HG02973 (cell line): ENCODE results near the gene MYDGF.
A peak's percentile ranks its signal among the peaks of the same experiment; 100 is the strongest.
"Not testable (repeated sequence)": the region's sequence is repeated elsewhere in the genome, so short reads cannot be mapped to it uniquely, and the experiment has no call there.

Source experiments
- ATAC-seq: cut with Tn5 transposase; IDR thresholded peaks from one replicate; pipeline ENCODE4 v1.9.1; 2021; ENCODE audit warnings: moderate library complexity; ENCODE audit not compliant: unreplicated experiment

Gene MYDGF

GRCh38 chr19:4669723-4670480 lies at the start of gene MYDGF:
Gene MYDGF (minus strand): TSS chr19:4670342. CDS start chr19:4670334, 8 bp downstream.
- ATAC-seq, result peak; percentile 78

DNA sequence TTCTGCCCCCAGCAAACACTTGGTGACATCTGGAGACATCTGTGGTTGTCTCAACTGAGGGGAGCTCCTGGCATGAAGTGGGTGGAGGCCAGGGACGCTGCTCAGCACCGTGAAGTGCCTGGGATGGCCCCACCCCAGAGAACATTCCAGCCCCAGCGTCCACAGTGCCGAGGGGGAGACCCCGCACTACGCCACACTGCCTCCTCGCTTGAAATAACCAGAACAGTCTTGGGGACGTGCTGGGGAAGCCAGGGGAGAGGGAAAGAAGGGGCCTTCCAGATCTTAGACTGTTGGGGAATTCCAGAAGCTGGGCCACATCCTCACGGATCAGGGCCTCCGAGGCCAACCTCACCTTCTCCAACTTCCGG lies 49.3 kb upstream of the MYDGF start:
- ATAC-seq, result no peak

- ATAC-seq, result no peak
Measured at GRCh38 chr19:4717966-4718701, 48.0 kb upstream of the MYDGF start.

DNA sequence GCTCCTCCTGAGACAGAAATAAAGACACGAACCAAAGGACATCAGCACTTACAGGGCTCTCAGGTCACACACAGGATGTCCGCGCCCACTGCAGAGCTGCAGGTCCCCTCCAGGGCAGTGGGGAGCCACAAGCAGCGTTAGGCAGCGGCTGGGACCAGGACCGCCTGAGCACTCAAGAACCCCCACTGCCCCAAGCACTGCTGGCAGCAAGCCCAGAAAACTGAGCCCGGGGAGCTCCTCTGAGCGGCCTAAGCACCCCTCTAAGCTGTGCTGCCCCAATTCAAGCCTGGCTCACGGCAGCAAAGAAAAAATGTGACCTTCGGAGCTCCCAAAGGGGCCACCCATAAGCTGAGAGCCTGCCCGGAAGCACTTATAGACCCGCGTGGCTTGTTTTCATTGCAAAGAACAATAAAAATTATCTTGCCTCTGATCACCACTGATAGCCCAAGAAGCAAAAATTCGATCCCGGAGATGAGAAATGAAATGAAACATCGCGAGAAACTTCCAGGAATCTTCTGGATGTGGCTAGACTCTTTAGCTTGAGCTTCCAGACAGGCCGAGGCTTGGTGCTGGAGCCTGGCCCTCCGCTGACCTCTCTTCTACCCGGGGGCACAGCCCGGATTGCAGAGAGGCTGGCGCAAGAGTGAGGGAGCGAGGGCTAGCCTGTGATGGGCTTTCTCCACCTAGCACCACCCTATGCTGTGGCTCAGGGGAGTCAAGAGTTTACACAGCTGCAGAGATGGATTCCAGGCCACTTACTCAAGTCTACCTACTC lies 47.2 kb upstream of the MYDGF start:
- ATAC-seq, result no peak

DNA sequence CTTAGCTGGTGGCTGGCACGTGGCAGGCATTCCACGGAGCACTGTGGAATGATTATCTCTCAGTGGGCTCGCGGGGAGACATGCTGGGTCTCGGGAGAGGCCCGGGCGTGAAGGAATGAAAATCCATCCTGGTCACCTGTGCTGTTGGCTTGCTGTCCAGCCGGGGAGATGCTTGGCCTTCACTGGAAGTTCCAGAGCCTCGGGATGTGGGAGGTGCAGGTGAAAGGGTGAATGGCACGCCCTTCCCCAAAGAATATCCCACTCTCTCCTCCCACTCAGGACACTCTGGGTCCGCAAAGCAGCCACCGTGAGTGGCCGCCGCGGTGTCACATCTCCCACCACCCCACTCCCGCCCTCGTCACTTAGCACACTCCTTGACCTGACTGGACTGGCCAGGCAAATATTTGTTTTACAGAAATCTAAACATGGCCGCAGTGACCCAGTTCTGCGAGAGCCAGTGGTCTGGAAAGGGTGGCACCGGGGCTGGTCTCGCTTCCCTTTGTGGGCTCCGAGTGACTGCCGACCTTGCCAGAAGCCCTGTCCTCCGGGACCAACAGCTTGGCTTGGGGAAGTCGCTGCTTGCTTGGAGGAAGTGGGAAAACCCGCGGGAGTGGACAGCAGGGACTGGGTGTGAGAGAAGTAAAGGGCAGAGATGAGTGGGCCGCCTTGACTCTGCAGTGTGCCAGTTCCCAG lies 45.5 kb upstream of the MYDGF start:
- ATAC-seq, result no peak

DNA sequence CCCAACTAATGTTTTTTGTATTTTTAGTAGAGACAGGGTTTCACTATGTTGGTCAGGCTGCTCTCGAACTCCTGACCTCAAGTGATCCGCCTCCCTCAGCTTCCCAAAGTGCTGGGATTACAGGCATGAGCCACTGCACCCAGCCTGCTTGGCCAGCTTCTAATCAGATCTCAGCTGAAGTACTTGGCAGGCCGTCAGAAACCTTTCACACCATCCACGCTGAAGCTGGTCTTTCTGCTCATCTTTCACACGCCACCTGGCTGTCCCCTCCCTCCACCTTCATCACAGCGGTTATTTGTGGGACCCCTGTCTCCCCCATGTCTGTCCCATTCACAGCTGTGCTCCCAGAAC lies 45.0 kb upstream of the MYDGF start:
- not testable (repeated sequence) for ATAC-seq

DNA sequence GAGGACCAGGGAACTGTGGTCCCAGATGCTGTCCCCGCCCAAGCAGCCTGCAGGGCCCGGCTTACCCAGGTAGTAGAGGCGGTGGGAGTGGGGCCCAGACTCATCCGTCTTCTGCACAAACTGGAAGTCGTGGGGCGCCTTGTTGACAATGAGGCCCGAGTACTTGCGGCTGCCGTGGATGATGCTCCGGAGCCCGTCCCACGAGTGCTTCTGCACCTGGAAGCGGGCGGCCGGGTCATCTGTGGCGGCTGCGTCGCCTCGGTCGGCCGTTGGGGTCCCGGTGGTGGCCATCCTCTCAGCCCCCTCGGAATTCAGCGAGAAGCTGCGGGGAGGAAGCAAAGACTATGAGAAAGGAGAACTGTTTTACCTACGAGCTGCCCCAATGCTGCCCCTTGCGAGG lies 43.9 kb upstream of the MYDGF start:
- no peak for ATAC-seq

DNA sequence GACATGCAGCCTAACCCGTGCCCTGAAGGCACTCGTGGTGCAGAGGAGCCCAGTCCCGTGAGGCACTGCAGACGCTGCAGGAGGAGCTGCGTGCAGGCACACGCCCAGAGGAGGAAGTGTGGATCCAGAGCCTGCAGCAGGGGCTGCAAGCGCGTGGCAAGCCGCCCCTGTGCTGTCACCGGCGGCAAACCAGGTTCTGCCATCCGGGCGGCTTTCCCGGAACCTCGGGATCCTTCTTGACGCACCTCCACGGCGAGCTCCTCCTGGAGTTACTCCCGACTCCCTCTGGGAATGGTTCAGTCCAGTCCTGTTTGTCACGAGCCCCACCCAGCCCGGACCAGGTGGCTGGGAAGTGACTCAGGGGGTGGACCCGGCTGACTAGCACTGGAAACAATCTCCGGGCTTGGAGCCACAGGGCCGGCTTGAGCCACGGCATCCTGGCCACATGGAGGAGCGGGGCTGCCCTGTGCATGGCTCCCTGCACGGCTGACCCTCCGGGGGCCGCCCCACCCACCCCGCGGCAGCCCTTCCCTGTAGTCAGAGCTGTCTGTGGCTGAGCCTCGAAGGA lies 43.3 kb upstream of the MYDGF start:
- no peak for ATAC-seq

GRCh38 chr19:4712771-4713170 lies 42.6 kb upstream of the MYDGF start:
- no peak for ATAC-seq

DNA sequence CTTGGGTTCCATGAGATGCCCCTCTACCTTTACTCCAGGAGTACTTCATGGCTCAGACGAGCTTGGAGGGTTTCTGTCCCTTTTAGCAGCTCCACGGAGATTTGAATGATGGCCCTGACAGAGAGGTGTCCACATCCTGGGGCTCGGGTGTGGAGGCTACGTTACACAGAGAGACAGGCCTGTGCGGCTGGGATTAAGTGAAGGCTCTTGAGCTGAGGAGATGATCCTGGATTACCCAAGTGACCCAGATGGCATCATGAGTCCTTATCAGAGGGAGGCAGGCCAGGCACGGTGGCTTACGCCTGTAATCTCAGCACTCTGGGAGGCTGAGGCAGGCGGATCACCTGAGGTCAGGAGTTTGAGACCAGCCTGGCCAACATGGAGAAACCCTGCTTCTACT lies 41.1 kb upstream of the MYDGF start:
- ATAC-seq, result no peak

- no peak for ATAC-seq
Measured at GRCh38 chr19:4710281-4710600, 40.1 kb upstream of the MYDGF start.

GRCh38 chr19:4709440-4710280 lies 39.5 kb upstream of the MYDGF start:
- ATAC-seq, result no peak

DNA sequence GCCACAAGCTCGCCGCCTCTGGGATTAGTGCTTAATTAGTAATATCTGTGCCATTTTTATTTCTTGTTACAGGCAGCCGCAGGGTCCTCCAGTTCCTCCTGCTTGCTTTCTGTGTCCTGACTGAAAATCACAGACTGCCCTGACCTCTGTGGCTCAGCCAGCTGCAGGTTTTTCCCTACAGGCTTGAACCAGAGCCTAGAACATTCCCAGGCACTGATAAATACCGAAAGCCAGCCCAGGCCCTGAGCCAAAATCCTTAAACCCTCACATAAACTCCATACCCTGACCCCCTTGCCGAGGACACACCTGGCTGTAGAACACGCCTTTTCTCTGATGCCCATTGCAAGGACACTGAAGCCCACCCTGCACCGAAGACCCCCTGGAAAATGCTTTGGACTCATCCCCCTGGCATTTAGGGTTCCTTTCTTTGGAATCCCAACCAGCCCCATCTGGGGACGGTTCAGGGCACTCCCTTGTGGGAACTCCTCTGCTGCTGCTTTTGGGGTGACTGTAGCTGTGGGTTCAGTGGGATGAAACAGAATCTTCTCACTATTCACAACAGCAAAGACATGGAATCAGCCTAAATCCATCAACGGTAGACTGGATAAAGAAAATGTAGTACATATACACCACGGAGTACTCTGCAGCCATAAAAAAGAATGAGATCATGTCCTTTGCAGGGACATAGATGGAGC lies 38.0 kb upstream of the MYDGF start:
- ATAC-seq, result no peak

DNA sequence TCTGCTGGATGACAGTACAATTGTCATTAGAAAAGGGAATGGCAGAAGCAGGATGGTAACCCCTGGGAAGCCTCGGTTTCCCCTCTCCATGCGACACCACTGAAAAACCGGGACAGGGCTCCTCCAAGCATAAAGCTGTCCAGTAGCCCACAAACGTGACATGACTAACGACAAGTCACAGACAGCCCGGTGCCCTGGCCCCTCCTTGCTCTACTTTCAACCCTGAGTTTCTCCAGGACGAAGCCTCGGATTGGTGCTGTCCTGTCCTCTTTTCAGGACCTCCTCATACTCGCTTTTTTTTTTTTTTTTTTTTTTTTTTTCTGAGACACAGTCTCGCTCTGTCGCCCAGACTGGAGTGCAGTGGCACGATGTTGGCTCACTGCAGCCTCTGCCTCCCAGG lies 37.2 kb upstream of the MYDGF start:
- ATAC-seq, result no peak

- no peak for ATAC-seq
Measured at GRCh38 chr19:4705413-4706131, 35.4 kb upstream of the MYDGF start.

- ATAC-seq, result no peak
Measured at GRCh38 chr19:4704317-4704673, 34.2 kb upstream of the MYDGF start.

- no peak for ATAC-seq
Measured at GRCh38 chr19:4703671-4704316, 33.7 kb upstream of the MYDGF start.

GRCh38 chr19:4702764-4703163 lies 32.6 kb upstream of the MYDGF start:
- no peak for ATAC-seq

DNA sequence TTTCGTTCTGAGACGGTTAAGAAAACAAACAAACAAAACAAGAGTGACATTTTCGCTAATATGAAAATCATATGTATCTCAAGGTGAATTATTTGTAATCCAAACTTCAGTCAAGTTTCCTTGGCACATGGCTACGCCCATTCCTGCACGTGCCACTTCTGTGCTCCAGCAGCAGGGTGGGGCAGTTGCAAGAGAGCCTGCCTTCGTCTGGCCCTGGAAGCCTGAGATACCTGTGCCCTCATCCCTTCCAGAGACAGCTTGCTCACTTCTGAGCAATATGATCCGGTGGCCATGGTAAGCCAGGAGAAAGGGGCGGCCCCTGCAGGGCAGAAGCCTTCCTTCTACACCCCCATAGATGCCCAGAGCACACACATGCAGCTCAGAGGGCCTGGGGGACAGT lies 31.4 kb upstream of the MYDGF start:
- ATAC-seq, result no peak
